Hematopoietic multipotent progenitor cell treated with erythropoietin and hydrocortisone succinate and interleukin-3 and kit ligand, for 15 days (in vitro differentiated cells): ENCODE data around the gene ABHD17C.

Experiments
- DNase-seq: peaks from one replicate; pipeline ENCODE4 v3.0.0-alpha.2; 2015; ENCODE audit warnings: low spot score

Gene ABHD17C

GRCh38 chr15:80766275-80766674 is 71.2 kb downstream of the ABHD17C start:
- DNase-seq = no peak

DNA sequence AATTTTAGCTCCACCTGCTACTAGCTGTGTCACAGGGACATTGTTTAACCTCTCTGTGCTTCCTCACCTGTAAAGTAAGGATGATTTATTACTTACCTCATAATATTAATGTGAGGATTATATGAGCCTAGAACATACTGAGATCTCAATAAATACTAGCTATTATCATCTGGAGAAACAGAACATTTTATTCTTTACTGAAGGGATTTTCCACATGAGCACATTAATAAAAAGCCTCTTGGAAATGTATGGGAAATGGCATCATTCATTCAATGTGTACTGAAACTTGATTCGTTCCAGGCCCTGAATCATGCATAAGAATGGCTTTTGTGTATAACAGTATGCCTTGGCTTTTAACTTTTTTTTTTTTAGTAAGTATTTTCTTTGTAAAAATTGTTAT is 73.0 kb downstream of the ABHD17C start:
- no peak for DNase-seq

DNA sequence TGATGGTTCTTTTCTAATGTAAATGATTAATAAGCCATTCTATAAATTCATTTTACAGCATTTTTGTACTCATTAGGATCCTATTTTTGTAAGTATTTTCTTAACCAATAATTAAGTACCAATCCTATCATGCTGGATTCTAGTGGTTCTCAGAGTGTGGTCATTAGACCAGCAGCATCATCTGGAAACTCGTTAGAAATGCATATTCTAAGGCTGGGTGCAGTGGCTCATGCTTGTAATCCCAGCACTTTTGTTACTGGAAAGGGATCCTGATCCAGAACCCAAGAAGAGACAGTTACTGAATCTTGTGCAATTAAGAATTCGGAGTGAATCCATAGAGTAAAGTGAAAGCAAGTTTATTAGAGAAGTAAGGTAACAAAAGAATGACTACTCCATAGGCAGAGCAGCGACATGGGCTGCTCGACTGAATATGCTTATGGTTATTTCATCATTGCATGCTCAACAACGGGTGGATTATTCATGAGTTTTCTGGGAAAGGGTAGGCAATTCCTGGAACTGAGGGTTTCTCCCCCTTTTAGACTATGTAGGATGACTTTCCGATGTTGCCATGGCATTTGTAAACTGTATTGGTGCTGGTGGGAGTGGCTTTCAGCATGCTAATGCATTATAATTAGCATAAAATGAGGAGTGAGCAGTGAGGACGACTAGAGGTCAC is 74.2 kb downstream of the ABHD17C start:
- no peak for DNase-seq

DNA sequence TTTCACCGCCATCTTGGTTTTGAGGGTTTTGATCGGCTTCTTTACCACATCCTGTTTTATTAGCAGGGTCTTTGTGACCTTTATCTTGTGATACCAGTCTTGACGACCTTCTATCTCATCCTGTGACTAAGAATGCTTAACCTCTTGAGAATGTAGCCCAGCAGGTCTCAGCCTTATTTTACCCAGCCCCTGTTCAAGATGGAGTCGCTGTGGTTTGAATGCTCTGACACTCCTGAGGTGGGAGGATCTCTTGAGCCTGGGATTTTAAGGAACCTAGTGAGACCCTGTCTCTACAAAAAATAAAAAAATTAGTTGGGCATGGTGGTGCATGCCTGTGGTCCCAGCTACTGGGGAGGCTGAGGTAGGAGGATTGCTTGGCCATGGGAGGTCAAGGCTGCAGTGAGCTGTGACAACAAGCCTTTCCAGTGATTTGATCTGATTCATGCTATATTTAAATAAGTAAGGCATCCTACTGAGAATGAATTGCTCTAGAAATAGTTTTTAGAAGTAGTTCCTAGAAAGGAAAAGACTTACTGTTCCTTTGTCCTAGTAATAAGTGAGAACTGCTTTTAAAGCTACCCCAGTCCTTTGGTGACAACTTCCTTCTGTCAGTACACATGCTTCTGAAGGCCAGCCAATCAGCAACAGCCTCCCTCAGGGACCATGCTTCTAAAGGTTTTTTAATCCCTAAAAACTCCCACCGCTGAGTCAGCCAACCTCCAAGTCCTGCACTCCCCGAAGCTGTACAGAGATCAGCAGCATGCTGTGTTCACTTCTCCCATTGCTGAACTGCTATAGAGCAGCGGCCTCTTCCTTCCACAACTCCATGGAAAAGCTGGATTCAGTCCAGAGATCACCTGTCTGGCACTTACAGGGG is 75.0 kb downstream of the ABHD17C start:
- no peak for DNase-seq

DNA sequence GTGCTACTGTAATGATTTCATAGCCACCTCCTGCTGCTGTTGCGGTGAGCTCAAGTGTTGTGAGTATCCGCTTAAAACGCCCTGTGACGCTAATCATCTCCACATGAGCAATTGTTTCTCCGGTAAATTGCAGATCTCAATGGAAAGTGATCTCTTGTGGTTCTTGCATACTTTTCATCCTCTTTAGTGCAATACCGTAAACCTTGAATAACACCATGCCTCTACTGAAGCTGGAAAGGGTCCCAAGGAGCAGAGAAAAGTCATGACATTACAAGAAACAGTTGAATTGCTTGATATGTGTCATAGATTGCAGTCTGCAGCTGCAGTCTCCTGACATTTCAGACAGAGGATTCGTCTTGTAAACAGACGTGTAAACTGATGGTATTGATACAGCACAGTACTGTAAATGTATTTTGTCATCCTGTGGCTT is 78.0 kb downstream of the ABHD17C start:
- no peak for DNase-seq

GRCh38 chr15:80773792-80774352 is 78.8 kb downstream of the ABHD17C start:
- no peak for DNase-seq

GRCh38 chr15:80774486-80774885 is 79.4 kb downstream of the ABHD17C start:
- DNase-seq = no peak

DNA sequence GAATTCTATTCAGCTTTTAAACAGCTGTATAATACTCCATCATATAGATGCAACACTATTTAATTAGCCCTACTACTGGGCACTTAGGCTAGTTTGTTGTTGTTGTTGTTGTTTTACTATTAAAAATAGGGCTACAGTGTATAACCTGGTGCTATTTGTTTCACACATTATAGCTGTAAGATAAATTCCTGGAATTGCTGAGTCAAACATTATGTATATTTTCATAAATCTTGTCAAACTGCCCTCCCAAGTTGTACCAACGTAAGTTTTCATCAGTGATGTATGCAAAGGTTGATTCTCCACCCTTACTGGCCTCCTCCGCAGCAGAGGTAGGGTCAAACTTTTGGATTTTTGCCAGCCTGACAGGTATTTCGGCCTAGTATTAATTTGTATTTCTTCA is 80.2 kb downstream of the ABHD17C start:
- no peak for DNase-seq

- DNase-seq = peak; percentile 44
Observed at GRCh38 chr15:80776420-80777045, 81.4 kb downstream of the ABHD17C start.

DNA sequence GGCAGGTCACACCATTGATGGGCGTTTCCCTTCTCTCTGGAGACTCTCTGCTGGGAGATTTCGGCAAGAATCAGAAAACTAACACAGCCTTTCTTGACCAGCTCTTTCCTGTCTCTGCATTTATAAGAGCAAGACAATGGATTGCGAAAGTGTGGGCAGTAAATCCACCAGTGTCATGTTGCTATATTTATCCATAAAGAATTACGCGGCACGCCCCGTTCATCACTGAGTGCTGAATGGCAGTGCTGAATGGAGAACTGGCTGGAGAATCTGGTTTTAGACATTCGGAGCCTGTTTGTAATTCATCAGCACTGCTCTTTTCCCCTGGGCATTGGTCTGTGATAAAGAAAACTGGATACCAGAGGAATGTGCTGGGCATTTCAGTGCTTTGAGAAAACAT is 82.0 kb downstream of the ABHD17C start:
- no peak for DNase-seq

DNA sequence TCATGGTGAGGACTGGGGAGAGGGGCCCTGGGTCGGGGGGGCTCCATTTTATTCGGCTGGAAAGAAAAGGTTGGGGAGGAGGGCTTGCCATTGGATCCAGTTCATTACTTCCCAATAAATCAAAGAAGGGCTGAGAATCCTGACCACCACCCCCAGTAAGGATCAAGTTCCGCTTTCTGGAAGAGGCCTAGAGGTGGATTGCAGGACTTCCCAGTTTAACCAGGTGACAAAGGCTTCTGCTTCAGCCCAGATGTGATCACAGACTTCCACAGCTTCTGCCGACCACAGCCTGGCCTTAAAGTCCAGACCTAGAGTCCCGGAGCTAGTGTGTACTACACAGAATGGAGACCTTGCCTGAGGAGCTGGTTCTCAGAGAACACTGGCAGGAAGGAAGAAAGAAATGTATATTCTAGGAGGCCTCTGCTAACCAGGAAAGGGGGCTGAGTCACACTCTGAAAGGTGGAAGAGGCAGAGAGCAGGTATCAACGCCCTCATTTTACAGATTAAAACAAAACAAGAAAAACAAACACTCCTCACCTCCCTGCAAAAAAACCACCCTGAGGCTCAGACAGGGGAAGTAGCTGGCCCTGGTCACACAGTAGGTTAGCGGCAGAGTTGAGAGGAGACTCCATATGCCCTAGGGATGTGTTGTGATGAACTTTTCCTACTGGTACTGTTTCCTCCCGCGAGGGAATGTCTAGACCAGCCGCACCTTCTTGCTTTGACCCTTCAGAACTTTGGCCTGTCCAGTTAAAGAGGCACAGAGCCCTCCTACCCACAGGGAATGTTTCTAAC is 82.9 kb downstream of the ABHD17C start:
- DNase-seq = no peak

DNA sequence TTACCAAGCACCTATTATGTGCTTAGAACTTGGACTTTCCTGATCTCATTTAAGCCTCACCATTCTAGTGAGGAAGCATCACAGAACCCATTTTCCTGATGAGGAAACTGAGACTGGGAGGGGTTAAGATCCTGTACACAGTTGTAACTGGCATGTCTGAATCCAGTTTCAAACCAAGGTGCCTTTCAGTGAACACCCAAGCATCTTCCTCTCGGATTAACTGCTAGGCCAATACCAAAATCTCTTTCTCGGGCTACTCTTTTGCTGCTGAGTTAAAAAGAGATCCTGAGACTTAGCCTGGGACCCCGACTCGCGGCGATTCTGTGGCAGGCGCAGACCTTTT is 83.5 kb downstream of the ABHD17C start:
- no peak for DNase-seq

DNA sequence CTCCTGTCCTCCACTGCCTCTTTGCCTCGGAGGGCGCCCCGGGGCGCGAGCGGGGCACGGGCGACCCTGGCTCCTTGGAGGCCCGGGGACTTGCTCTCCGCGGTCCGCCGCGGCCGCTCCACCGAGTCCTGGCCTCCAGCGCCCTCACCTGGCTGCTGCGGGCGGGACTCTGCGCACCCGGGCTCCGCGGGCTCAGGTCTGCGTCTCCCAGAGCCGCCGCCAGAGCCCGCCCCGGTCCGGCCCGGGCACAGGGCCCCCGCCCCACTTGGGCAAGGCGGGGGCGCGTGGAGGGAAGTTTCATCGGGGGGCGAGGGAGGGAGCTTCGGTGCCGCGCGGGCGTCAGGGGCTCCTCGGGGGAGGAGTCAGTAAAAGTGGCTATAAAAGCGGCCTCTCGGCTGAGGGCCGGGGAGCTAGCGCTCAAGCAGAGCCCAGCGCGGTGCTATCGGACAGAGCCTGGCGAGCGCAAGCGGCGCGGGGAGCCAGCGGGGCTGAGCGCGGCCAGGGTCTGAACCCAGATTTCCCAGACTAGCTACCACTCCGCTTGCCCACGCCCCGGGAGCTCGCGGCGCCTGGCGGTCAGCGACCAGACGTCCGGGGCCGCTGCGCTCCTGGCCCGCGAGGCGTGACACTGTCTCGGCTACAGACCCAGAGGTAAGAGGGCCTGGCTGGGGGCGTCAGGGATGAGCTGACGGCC is 84.0 kb downstream of the ABHD17C start, which contains the start of gene CEMIP:
Gene CEMIP, plus strand, starts transcription at position 407 of the 694 bp plus-strand sequence. CDS start 94,510 bp downstream, outside the sequence.
- DNase-seq = no peak

DNA sequence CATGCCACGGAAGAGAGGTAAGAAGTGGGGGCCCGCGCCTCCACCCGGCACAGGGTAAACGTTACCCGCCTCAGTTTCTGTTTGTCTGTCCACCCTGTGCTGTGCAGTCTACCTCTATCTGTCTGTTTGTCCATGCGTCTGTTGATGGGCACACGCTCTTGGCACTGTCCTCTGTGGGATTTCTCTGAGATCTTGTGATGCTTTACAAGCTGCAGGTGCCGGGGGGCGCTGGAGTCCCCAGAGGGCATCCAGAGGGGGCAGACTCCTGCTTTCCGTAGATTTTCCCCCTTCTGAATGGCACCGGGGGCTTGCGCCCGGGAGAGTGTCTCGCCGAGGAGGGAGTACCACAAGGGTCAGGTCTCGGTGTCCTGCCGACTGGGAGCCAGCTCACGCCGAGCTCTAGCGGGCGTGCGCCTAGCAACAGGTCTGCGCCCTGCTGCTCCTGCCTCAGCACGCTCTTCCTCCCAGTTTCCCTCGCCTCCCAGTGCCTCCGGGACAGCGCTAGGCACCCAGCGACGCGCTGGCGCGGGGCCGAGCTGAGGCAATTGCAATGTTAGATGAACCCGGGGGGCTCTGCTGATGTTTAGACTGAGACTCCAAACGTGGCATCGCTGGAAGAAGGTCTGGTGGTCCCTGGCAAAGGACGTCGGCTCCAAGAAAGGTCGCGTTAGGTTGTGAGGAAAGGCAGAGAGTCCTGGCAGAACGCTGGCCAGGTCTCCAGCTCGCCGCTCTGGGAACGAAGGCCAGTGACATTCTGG is 84.7 kb downstream of the ABHD17C start:
- DNase-seq = no peak

DNA sequence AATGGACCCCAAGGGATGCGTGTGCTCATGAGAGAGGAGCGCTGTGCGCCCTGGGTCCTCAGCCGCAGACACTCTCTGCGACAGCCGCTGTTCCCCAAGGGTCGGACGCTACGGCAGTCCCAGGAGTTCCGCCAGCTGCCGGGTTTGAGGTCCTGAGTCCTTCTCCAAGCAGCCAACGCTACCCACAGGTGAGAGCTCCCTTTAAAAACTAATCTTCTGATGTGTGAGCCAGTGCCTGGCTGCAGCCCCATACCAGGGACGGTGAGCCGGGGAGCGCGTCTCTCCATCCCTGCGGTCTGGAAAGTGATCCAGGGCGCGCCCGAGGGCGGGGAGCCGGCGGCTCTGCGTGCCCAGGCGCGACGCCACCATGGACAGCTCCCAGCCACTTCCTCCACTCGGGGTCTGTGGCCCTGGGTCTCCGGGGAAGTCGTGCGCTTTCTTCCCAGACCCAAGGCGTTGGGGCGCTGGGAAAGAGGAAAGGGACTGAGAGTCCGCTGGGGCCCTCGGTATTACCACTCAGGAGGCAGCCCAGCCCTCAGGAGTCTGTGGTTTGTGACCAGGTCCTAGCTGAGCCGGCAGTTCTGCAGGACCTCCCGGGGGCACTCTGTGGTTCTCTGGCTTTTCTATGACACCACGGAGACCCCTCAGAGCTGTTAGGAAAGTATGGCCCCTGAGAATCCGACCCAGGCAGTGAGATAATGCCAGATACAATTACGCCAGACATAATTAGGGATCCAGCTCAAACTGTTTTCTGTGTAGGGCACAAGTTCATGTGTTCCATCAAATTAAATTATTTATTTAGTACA is 85.5 kb downstream of the ABHD17C start:
- DNase-seq = no peak

DNA sequence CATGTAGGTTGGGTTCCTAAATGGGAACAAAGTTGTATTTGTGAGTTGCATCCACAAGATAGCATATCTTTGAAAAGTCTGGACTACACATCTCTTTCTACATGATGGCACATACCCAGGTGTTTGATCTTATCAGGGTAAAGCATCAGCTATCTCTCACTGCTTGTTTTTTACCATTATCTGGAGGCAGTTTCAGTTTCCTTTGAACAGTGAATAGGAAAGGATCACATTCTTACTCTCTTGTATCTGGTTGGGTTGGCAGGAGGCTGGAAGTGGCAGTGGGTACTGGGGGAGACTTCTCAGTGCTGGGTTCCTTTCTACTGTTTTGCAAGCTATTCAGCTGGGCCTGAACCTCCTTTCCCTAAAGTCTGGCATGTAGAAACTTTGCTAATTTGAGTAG is 88.2 kb downstream of the ABHD17C start:
- no peak for DNase-seq

DNA sequence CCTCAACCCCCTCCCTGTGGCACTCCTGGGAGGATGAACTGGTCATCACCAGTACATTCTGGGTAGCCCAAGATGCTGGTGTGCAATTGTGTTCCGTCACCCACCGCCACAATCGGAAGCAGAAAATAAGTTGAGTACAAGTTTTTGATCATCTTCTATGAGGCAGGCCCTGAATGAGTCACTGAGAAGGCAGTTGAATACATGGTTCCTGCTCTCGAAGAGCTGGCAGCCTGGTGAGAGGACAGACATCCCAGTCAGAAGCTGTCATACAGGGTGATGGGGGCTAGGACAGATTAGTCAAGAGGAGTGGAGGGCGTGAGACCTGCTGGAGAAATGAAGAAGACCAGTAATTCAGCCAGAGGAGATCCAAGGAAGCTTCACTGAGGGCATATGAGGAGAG is 90.2 kb downstream of the ABHD17C start:
- DNase-seq = no peak

- DNase-seq = no peak
Observed at GRCh38 chr15:80785811-80786354, 90.8 kb downstream of the ABHD17C start.

DNA sequence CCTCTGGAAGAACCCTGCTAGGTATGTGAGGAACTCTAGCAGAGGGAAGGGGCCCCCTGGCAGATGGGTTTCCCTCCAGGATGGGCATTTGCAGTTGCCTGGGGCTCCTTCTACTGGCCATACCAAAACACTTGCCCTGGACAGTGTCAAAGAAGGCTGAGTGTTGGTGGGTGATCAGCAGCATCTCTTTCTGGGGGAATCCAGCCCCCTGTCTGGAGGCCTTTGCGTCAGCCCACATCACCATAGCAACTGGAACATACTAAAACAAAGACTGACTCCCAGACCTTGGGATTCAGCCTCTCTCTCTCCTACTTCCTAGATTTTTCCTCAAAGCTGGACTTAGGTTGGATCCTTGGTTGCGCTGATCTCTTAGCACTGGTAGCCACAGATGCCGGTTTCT is 92.2 kb downstream of the ABHD17C start:
- no peak for DNase-seq
